ENCODE results near the gene TYK2. TPM values are rescaled to one million over a fixed set of nuclear protein-coding genes. Genes with fewer than 3 reads are reported as not detected.

TYK2 gene
- total RNA-seq, 1 experiment from 2014 or later, result 130 TPM

DNA sequence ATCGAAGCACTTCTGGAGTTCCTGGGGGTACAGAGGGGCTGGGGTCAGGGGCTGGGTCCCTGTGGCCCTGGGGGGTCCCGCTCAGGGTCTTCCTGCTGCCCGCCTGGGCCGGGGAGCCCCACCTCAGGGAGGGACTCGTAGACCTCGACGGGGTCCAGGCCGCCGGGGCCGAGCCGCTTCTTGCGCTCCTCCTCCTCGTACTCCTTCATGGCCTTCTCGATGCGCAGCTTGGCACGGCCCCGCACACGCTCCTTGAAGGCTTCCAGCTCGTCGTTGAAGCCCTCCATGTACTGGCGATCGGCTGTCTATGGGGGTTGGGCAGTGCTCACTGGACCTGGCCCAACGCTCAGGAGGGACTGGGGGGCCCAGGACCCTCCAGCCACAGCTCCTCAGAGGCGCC lies 12.8 kb upstream of the TYK2 start:
- no peak overlapping the region for H3K27ac Mint-ChIP-seq (ENCODE audit: unreplicated experiment)
- peaks cover 38% of the 10 kb centered on the region for H3K36me3 Mint-ChIP-seq (ENCODE audit: insufficient read depth, unreplicated experiment)
- TF ChIP-seq, protein P1, sequence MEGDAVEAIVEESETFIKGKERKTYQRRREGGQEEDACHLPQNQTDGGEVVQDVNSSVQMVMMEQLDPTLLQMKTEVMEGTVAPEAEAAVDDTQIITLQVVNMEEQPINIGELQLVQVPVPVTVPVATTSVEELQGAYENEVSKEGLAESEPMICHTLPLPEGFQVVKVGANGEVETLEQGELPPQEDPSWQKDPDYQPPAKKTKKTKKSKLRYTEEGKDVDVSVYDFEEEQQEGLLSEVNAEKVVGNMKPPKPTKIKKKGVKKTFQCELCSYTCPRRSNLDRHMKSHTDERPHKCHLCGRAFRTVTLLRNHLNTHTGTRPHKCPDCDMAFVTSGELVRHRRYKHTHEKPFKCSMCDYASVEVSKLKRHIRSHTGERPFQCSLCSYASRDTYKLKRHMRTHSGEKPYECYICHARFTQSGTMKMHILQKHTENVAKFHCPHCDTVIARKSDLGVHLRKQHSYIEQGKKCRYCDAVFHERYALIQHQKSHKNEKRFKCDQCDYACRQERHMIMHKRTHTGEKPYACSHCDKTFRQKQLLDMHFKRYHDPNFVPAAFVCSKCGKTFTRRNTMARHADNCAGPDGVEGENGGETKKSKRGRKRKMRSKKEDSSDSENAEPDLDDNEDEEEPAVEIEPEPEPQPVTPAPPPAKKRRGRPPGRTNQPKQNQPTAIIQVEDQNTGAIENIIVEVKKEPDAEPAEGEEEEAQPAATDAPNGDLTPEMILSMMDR (IDR thresholded peaks at IDR 0.05; ENCODE audit: unreplicated experiment), result no peak
- no peaks in the 10 kb centered on the region for H3K27me3 Mint-ChIP-seq (ENCODE audit: unreplicated experiment)
- intact Hi-C loops (cut with micrococcal nuclease; ENCODE audit: unreplicated experiment), result no loop called here
- no TSS peak for BruUV-seq (replicated peaks)
- CTCF ChIA-PET, result interaction anchor here (2.5 kb wide), 1 partner anchor 134 kb away, joined by 8 read pairs; no protein-coding TSS in a partner anchor
- peaks cover 6% of the 10 kb centered on the region for H3K4me1 Mint-ChIP-seq (ENCODE audit: low read depth, unreplicated experiment)
- DNase-seq, result no peak
- H3K9me3 Mint-ChIP-seq (ENCODE audit: low read depth, unreplicated experiment), result no peaks in the 10 kb centered on the region
- H3K4me3 Mint-ChIP-seq (ENCODE audit: low read depth, unreplicated experiment), result no peak overlapping the region

DNA sequence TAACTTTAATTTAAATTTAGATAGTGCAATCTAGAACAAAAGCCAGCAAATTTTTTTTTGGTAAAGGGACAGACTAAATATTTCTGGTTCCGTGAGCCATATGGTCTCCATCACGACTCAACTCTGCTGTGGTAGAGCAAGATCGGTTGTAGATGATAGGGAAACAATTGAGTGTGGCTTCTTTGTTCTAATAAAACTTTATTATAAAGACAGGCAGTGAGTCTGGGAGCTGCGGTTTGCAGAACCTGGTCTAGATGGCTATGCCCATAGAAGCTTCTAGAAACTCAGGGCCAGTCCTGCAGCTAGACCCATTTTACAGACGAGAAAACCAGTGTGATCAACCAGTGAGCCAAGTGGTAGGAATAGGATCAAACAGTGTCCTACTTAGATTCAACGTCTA lies 11.7 kb upstream of the TYK2 start:
- no peak for DNase-seq
- Mint-ChIP-seq H3K27me3 (ENCODE audit: unreplicated experiment) (no peaks in the 10 kb centered on the region), H3K27ac (ENCODE audit: unreplicated experiment) (no peak overlapping the region), H3K36me3 (ENCODE audit: insufficient read depth, unreplicated experiment) (peaks cover 38% of the 10 kb centered on the region), H3K4me3 (ENCODE audit: low read depth, unreplicated experiment) (no peak overlapping the region), H3K4me1 (ENCODE audit: low read depth, unreplicated experiment) (no peaks in the 10 kb centered on the region), H3K9me3 (ENCODE audit: low read depth, unreplicated experiment) (no peaks in the 10 kb centered on the region)
- CTCF ChIA-PET, result interaction anchor here (2.5 kb wide), 1 partner anchor 133 kb away, joined by 8 read pairs; no protein-coding TSS in a partner anchor
- TF ChIP-seq, protein P1 (IDR thresholded peaks at IDR 0.05; ENCODE audit: unreplicated experiment), result no peak
- BruUV-seq (replicated peaks), result no TSS peak
- intact Hi-C loops (cut with micrococcal nuclease; ENCODE audit: unreplicated experiment), result no loop called here

DNA sequence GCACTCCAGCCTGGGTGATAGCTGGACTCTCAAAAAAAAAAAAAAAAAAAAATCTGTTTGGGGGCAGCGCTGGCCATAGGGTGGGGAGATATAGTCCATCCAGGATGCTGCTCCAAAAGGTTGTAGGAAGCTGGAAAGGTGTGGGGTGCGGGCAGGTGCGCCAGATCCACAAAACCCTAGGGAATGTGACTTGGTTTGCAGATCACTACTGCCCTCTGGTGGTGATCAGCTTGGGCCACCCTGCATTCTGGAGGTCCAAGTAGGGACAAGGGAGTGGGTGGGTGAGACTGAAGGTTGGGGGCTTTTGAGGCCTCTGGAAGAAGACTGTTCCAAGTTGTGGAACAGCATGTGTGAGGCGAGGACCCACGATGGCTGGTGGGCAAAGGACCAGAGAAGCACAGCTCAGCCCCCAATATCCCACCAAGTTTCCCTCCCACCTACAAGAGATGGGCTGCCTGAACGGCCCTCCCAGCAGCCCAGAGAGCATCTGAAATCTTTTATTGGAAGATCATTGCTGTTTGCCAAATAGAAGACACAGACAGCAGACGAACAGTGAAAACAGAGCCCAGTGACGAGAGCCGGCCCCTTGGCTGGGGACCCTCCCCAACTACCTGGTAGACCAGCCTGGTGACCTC lies 10.4 kb upstream of the TYK2 start:
- peak; percentile 74 for DNase-seq
- TF ChIP-seq, protein P1 (IDR thresholded peaks at IDR 0.05; ENCODE audit: unreplicated experiment), result peak; percentile 74
- Mint-ChIP-seq H3K4me3 (ENCODE audit: low read depth, unreplicated experiment) (no peak overlapping the region), H3K36me3 (ENCODE audit: insufficient read depth, unreplicated experiment) (peaks cover 24% of the 10 kb centered on the region), H3K27me3 (ENCODE audit: unreplicated experiment) (no peaks in the 10 kb centered on the region), H3K4me1 (ENCODE audit: low read depth, unreplicated experiment) (no peaks in the 10 kb centered on the region), H3K27ac (ENCODE audit: unreplicated experiment) (no peak overlapping the region), H3K9me3 (ENCODE audit: low read depth, unreplicated experiment) (no peaks in the 10 kb centered on the region)
- intact Hi-C loops (cut with micrococcal nuclease; ENCODE audit: unreplicated experiment), result no loop called here
- no TSS peak for BruUV-seq (replicated peaks)
- CTCF ChIA-PET, result interaction anchor here (1.0 to 1.8 kb wide), 4 partner anchors 120 to 132 kb away, joined by 3 to 12 read pairs (median 8); partner anchors contain the start of gene ICAM1

DNA sequence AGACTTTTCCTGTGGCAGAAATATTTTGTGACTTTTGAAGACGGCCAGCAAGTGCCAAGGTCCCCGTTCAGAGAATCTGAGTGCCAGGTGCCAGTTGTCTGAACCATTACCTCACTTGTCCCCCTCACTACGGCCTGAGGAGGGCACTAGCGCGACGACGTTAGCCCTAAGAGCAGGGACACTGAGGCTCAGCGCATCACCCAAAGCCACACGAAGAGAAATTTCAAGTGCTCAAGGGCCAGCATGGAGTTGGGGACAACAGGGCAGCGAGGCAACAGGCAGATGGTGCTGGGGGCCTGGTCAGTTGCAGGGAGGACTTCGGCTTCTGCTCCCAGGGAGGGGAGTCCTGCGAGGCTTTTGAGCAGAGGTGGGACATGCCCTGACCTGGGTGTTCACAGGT lies 9.5 kb upstream of the TYK2 start:
- BruUV-seq (replicated peaks), result no TSS peak
- CTCF ChIA-PET, result interaction anchor here (1.2 to 2.6 kb wide), 3 partner anchors 119 to 131 kb away, joined by 4 to 52 read pairs (median 12); partner anchors contain the start of gene ICAM1
- Mint-ChIP-seq H3K36me3 (ENCODE audit: insufficient read depth, unreplicated experiment) (peaks cover 23% of the 10 kb centered on the region), H3K27me3 (ENCODE audit: unreplicated experiment) (no peaks in the 10 kb centered on the region), H3K4me3 (ENCODE audit: low read depth, unreplicated experiment) (no peak overlapping the region), H3K27ac (ENCODE audit: unreplicated experiment) (no peak overlapping the region), H3K9me3 (ENCODE audit: low read depth, unreplicated experiment) (no peaks in the 10 kb centered on the region), H3K4me1 (ENCODE audit: low read depth, unreplicated experiment) (no peaks in the 10 kb centered on the region)
- TF ChIP-seq, protein P1 (IDR thresholded peaks at IDR 0.05; ENCODE audit: unreplicated experiment), result no peak
- intact Hi-C loops (cut with micrococcal nuclease; ENCODE audit: unreplicated experiment), result loop anchor here (2.0 to 10.0 kb wide), 2 partner anchors 129 to 455 kb away; partner anchors contain the start of gene OLFM2
- DNase-seq, result no peak
